Fibroblast of lung (primary cell): Measurements from ENCODE around the gene HGS. TPM values are rescaled to one million over a fixed set of nuclear protein-coding genes. Genes with fewer than 3 reads are reported as not detected.

ENCODE experiments used
- DNase-seq, 2 donors: peaks; one replicate each; pipeline versions ENCODE4 v3.0.0 to v3.0.0-alpha.2; 2010; ENCODE audit warnings: low read depth in 2 of 2
- H2AFZ ChIP-seq: 2 replicates; pipeline ENCODE4 v1.5.1; 2012; ENCODE audit warnings: low read length, control low read depth, inconsistent platforms
- H3K27ac ChIP-seq: 2 replicates; pipeline ENCODE4 v1.5.1; 2011; ENCODE audit warnings: low read length, control low read depth; ENCODE audit not compliant: insufficient read depth
- H3K27me3 ChIP-seq: 2 replicates; pipeline ENCODE4 v1.5.1; 2011; ENCODE audit warnings: mild to moderate bottlenecking, low read length; ENCODE audit not compliant: control insufficient read depth, insufficient read depth
- H3K36me3 ChIP-seq: 2 replicates; pipeline ENCODE4 v1.5.1; 2011; ENCODE audit warnings: low read length; ENCODE audit not compliant: control insufficient read depth, insufficient read depth
- H3K4me1 ChIP-seq: 2 replicates; pipeline ENCODE4 v1.5.1; 2011; ENCODE audit warnings: low read length; ENCODE audit not compliant: control insufficient read depth, insufficient read depth; ENCODE audit errors: extremely low read depth
- H3K4me2 ChIP-seq: 2 replicates; pipeline ENCODE4 v1.5.1; 2011; ENCODE audit warnings: low read length, control low read depth; ENCODE audit not compliant: insufficient read depth; ENCODE audit errors: extremely low read depth
- H3K4me3 ChIP-seq, 4 experiments: fragments of 200-600 bp in 1 of 4; sonication (generic) in 1 of 4; replicated peaks in 1 of 4; 2 replicates each; pipeline ENCODE4 v1.5.1; 2011 to 2016; ENCODE audit warnings: low read length in 4 of 4, low read depth in 3 of 4, mild to moderate bottlenecking in 3 of 4, control low read depth in 2 of 4, inconsistent platforms in 1 of 4, mixed read lengths in 1 of 4; ENCODE audit not compliant: insufficient read depth in 1 of 4; ENCODE audit errors: control extremely low read depth in 1 of 4
- H3K79me2 ChIP-seq: 2 replicates; pipeline ENCODE4 v1.5.1; 2012; ENCODE audit warnings: mild to moderate bottlenecking, low read length, inconsistent platforms; ENCODE audit not compliant: control insufficient read depth, insufficient read depth
- H3K9ac ChIP-seq: 2 replicates; pipeline ENCODE4 v1.5.1; 2011; ENCODE audit warnings: mild to moderate bottlenecking, low read length, control low read depth; ENCODE audit not compliant: insufficient read depth
- H3K9me3 ChIP-seq: 2 replicates; pipeline ENCODE4 v1.5.1; 2012; ENCODE audit warnings: low read depth, low read length; ENCODE audit not compliant: control insufficient read depth, insufficient read depth
- H4K20me1 ChIP-seq: 2 replicates; pipeline ENCODE4 v1.5.1; 2011; ENCODE audit warnings: low read length; ENCODE audit not compliant: control insufficient read depth, insufficient read depth; ENCODE audit errors: extremely low read depth
- EZH2 ChIP-seq: IDR thresholded peaks from 2 replicates; pipeline ENCODE4 v1.5.1; 2012; ENCODE audit warnings: low read length, control low read depth, mild to moderate bottlenecking; ENCODE audit errors: missing control alignments
- polyA plus RNA-seq, 2 donors: library from polyadenylated mRNA; depleted of rRNA in 1 of 2; stranded (reverse) in 1 of 2; unstranded in 1 of 2; fragments of >200 nt; gene quantifications; 2 replicates each; pipeline ENCODE4 v1.2.1, GENCODE V29; 2011 to 2012; ENCODE audit warnings: missing spikeins in 1 of 2
- total RNA-seq: library from RNA; depleted of rRNA; stranded (reverse); fragments of >200 nt; gene quantifications from 2 replicates; pipeline ENCODE4 v1.2.1, GENCODE V29; 2014
- TF ChIP-seq, protein P1 (sequence below), 2 donors: IDR thresholded peaks in 1 of 2; conservative IDR thresholded peaks in 1 of 2; 1 replicate in 1 of 2; 2 replicates in 1 of 2; pipeline ENCODE4 v1.5.1; 2011 to 2012; ENCODE audit warnings: low read length in 2 of 2, control low read depth in 1 of 2, inconsistent platforms in 1 of 2, low read depth in 1 of 2, mild to moderate bottlenecking in 1 of 2

The HGS gene
- total and polyA plus RNA-seq, 2 donors (not counting 1 experiment from before 2014, with no cell fraction given) = 43.1 to 65.7 TPM

- Histone ChIP-seq H3K4me3 (no peak overlapping the region), H3K4me1 (no peaks in the 10 kb centered on the region), H3K27ac (no peak overlapping the region), H3K9me3 (no peaks in the 10 kb centered on the region), H3K4me2 (no peak overlapping the region), H3K36me3 (peaks cover 62% of the 10 kb centered on the region), H3K79me2 (peaks cover 36% of the 10 kb centered on the region), H2AFZ (no peak overlapping the region), H3K27me3 (no peaks in the 10 kb centered on the region), H3K9ac (no peak overlapping the region), H4K20me1 (no peaks in the 10 kb centered on the region)
- TF ChIP-seq EZH2 = no peak
- TF ChIP-seq, protein P1, sequence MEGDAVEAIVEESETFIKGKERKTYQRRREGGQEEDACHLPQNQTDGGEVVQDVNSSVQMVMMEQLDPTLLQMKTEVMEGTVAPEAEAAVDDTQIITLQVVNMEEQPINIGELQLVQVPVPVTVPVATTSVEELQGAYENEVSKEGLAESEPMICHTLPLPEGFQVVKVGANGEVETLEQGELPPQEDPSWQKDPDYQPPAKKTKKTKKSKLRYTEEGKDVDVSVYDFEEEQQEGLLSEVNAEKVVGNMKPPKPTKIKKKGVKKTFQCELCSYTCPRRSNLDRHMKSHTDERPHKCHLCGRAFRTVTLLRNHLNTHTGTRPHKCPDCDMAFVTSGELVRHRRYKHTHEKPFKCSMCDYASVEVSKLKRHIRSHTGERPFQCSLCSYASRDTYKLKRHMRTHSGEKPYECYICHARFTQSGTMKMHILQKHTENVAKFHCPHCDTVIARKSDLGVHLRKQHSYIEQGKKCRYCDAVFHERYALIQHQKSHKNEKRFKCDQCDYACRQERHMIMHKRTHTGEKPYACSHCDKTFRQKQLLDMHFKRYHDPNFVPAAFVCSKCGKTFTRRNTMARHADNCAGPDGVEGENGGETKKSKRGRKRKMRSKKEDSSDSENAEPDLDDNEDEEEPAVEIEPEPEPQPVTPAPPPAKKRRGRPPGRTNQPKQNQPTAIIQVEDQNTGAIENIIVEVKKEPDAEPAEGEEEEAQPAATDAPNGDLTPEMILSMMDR (conservative IDR thresholded peaks at IDR 0.05 in 1 of 2, IDR thresholded peaks at IDR 0.05 in 1 of 2; ENCODE audit: low read depth in 1 of 2, low read length in 2 of 2) = no peak
- DNase-seq = no peak
Observed at GRCh38 chr17:81693509-81694210, 9.8 kb downstream of the HGS start.

DNA sequence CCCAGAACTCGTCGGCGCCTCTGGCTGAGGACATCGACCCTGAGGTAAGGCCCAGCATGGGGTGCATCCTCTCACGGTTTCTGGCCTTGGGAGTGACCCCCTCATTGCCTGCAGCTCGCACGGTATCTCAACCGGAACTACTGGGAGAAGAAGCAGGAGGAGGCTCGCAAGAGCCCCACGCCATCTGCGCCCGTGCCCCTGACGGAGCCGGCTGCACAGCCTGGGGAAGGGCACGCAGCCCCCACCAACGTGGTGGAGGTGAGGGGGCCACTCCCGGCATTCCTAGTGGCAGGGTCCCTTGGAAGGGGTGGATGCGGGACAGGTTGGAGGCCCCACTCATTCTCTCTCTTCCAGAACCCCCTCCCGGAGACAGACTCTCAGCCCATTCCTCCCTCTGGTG lies 11.0 kb downstream of the HGS start:
- peaks cover 26% of the 10 kb centered on the region for H3K79me2 ChIP-seq
- peaks cover 51% of the 10 kb centered on the region for H3K36me3 ChIP-seq

DNA sequence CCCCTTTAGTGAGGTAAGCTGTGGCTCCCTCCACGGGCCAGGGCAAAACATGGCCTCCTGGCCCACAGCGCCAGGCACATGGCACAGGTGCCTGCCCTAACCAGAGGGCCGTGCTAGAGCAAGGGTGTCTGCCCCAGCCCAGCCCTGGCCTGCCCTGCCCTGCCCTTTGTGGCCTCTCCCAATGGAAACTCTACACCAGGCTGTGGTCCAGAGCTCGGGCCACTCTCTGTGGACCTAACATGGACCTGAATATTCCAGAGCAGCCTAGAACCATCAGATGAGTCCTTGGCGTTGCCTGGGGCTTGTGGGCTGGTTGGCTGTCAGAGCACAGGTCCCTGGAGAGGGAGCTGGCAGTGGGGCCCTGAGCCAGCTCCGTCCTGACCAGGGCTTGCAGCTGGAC lies 11.4 kb downstream of the HGS start:
- H3K4me2 ChIP-seq = no peak overlapping the region
- TF ChIP-seq EZH2 = no peak
- TF ChIP-seq, protein P1 (conservative IDR thresholded peaks at IDR 0.05 in 1 of 2, IDR thresholded peaks at IDR 0.05 in 1 of 2; ENCODE audit: low read depth in 1 of 2, low read length in 2 of 2) = no peak
- H3K4me3 ChIP-seq = no peak overlapping the region
- peaks cover 22% of the 10 kb centered on the region for H3K79me2 ChIP-seq
- H3K4me1 ChIP-seq = no peaks in the 10 kb centered on the region
- no peak overlapping the region for H2AFZ ChIP-seq
- H3K9ac ChIP-seq = no peak overlapping the region
- no peaks in the 10 kb centered on the region for H4K20me1 ChIP-seq
- H3K36me3 ChIP-seq = peaks cover 47% of the 10 kb centered on the region
- no peak for DNase-seq
- no peaks in the 10 kb centered on the region for H3K27me3 ChIP-seq
- H3K27ac ChIP-seq = no peak overlapping the region
- H3K9me3 ChIP-seq = no peaks in the 10 kb centered on the region

More for the DNA sequence above, 11.0 kb downstream of the HGS start:
- no peaks in the 10 kb centered on the region for H3K9me3 ChIP-seq
- no peak overlapping the region for H2AFZ ChIP-seq
- no peak overlapping the region for H3K9ac ChIP-seq
- no peak overlapping the region for H3K4me2 ChIP-seq
- no peaks in the 10 kb centered on the region for H3K4me1 ChIP-seq
- no peak for DNase-seq
- no peak overlapping the region for H3K27ac ChIP-seq
- TF ChIP-seq EZH2 = no peak
- TF ChIP-seq, protein P1 (conservative IDR thresholded peaks at IDR 0.05 in 1 of 2, IDR thresholded peaks at IDR 0.05 in 1 of 2; ENCODE audit: low read depth in 1 of 2, low read length in 2 of 2) = no peak
- H3K4me3 ChIP-seq = no peak overlapping the region
- H4K20me1 ChIP-seq = no peaks in the 10 kb centered on the region
- H3K27me3 ChIP-seq = no peaks in the 10 kb centered on the region
